Measurements from ENCODE around the gene HP1BP3. TPM values are rescaled to one million over a fixed set of nuclear protein-coding genes. Genes with fewer than 3 reads are reported as not detected.

HP1BP3 gene
- total RNA-seq, 1 donor from 2014 or later = 182 TPM

- no peak for DNase-seq (ENCODE audit: low read depth, low spot score)
Measured at GRCh38 chr1:20693623-20694022, 93.5 kb downstream of the HP1BP3 start.

Other genes starting within 250 kb of the HP1BP3 start
- gene FAM43B, start 234.7 kb downstream of the HP1BP3 start, total RNA-seq = not detected in 2 replicates
- 0.67 and 2.0 TPM in 2 replicates for gene CDA, start 198.2 kb downstream of the HP1BP3 start, total RNA-seq
- gene PINK1, start 153.8 kb downstream of the HP1BP3 start, total RNA-seq = 52.6 and 54.7 TPM in 2 replicates
- 305 and 412 TPM in 2 replicates for gene DDOST, start 125.9 kb downstream of the HP1BP3 start, total RNA-seq
- 0.13 TPM in 1 of 2 replicates, not detected in the other for gene KIF17, start 69.3 kb downstream of the HP1BP3 start, total RNA-seq
- gene SH2D5, start 54.6 kb downstream of the HP1BP3 start, total RNA-seq = 1.4 and 3.4 TPM in 2 replicates

All from pulmonary artery endothelial cell (primary cell).